ENCODE results near the gene DCUN1D4. TPM values are rescaled to one million over a fixed set of nuclear protein-coding genes. Genes with fewer than 3 reads are reported as not detected.

The DCUN1D4 gene
- 20.4 TPM for polyA plus RNA-seq (2013, experiment 1 of 2)
- 21.4 TPM for polyA plus RNA-seq (2013, experiment 2 of 2)

- Histone ChIP-seq H4K8ac (ENCODE audit: low read length) (peak within 1 kb of the TSS; percentile 75), H3K27ac (ENCODE audit: low read length, poor library complexity, severe bottlenecking) (peak within 1 kb of the TSS; percentile 85), H3K27me3 (ENCODE audit: control insufficient read depth in 1 of 2, insufficient read depth in 1 of 2, low read length in 2 of 2) (no peaks in the 10 kb centered on the region), H3K23ac (ENCODE audit: low read length in 2 of 2) (peak within 1 kb of the TSS in 1 of 2 experiments; percentile 80), H3K9ac (ENCODE audit: low read length) (peak within 1 kb of the TSS; percentile 91), H3K9me3 (ENCODE audit: control insufficient read depth, low read length) (no peaks in the 10 kb centered on the region), H3K79me1 (replicated peaks; ENCODE audit: low read length, poor library complexity, severe bottlenecking) (peaks cover 1% of the 10 kb centered on the region), H3K4me1 (ENCODE audit: control insufficient read depth, insufficient read depth, low read depth, low read length) (peaks cover 4% of the 10 kb centered on the region), H2AFZ (ENCODE audit: low read depth, low read length) (peak within 1 kb of the TSS; percentile 96), H2AK5ac (ENCODE audit: low read length, severe bottlenecking) (no peak within 1 kb of the TSS), H3K36me3 (ENCODE audit: control insufficient read depth in 1 of 2, insufficient read depth in 2 of 2, low read depth in 1 of 2, low read length in 2 of 2) (no peaks in the 10 kb centered on the region), H2BK15ac (ENCODE audit: low read depth, poor library complexity, severe bottlenecking) (peak within 1 kb of the TSS; percentile 80), H3K4me3 (ENCODE audit: insufficient read depth in 1 of 2, low read depth in 1 of 2, low read length in 2 of 2) (peak within 1 kb of the TSS; percentile 79 to 95), H4K91ac (ENCODE audit: low read length) (no peak within 1 kb of the TSS), H2BK120ac (ENCODE audit: low read depth, low read length) (peak within 1 kb of the TSS; percentile 89), H3K14ac (ENCODE audit: low read length in 2 of 2) (peak within 1 kb of the TSS in 1 of 2 experiments; percentile 98), H3K18ac (ENCODE audit: low read depth in 1 of 2, low read length in 2 of 2) (peak within 1 kb of the TSS; percentile 89 to 99), H3K4ac (ENCODE audit: low read depth in 1 of 2, low read length in 2 of 2) (peak within 1 kb of the TSS in 1 of 2 experiments; percentile 94), H2BK12ac (ENCODE audit: low read length in 2 of 2) (peak within 1 kb of the TSS in 1 of 2 experiments; percentile 78), H2BK5ac (ENCODE audit: low read depth, low read length, poor library complexity, severe bottlenecking) (peak within 1 kb of the TSS; percentile 89), H3K4me2 (ENCODE audit: low read length, poor library complexity, severe bottlenecking) (peak within 1 kb of the TSS; percentile 77)
- peak; percentile 100 for DNase-seq
- under 1% methylated on average over 52 of the region's 68 CpGs for WGBS
Measured at GRCh38 chr4:51842554-51843308, at the start of gene DCUN1D4. DCUN1D4 (plus strand) TSS chr4:51843153; CDS start chr4:51843243, 90 bp downstream.

DNA sequence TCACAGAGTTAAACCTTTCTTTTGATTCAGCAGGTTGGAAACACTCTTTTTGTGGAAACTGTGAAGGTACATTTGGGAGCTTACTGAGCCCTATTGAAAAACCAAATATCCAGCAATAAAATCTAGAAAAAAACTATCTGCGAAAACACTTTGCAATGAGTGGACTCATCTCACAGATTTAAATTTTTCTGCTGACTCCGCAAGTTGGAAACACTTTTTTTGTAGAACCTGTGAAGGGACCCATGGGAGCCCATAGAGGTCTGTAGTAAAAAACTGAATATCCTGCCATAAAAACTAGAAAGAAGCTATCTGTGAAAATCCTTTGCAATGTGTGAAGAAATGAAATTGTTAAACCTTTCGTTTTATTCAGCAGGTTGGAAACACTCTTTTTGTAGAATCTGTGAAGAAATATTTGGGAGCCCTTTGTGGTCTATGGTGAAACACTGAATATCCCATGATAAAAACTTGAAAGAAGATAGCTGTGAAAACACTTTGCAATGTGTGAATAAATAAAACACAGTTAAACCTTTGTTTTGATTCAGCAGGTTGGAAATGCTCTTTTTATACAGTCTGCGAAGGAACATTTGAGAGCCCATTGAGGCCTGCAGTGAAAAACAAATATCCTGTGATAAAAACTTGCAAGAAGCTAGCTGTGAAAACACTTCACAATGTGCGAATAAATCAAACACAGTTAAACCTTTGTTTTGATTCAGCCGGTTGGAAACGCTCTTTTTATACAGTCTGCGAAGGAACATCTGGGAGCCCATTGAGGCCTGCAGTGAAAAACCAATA lies 22.3 kb upstream of the DCUN1D4 start:
- Histone ChIP-seq H3K4me3 (ENCODE audit: insufficient read depth in 1 of 2, low read depth in 1 of 2, low read length in 2 of 2) (no peak overlapping the region), H3K79me1 (replicated peaks; ENCODE audit: low read length, poor library complexity, severe bottlenecking) (no peaks in the 10 kb centered on the region), H4K8ac (ENCODE audit: low read length) (no peak overlapping the region), H3K9ac (ENCODE audit: low read length) (no peak overlapping the region), H3K23ac (ENCODE audit: low read length in 2 of 2) (no peak overlapping the region), H3K27me3 (ENCODE audit: control insufficient read depth in 1 of 2, insufficient read depth in 1 of 2, low read length in 2 of 2) (no peaks in the 10 kb centered on the region), H3K4me2 (ENCODE audit: low read length, poor library complexity, severe bottlenecking) (no peak overlapping the region), H2BK120ac (ENCODE audit: low read depth, low read length) (no peak overlapping the region), H3K36me3 (ENCODE audit: control insufficient read depth in 1 of 2, insufficient read depth in 2 of 2, low read depth in 1 of 2, low read length in 2 of 2) (no peaks in the 10 kb centered on the region), H3K4me1 (ENCODE audit: control insufficient read depth, insufficient read depth, low read depth, low read length) (no peaks in the 10 kb centered on the region), H3K27ac (ENCODE audit: low read length, poor library complexity, severe bottlenecking) (no peak overlapping the region), H3K14ac (ENCODE audit: low read length in 2 of 2) (no peak overlapping the region), H2BK15ac (ENCODE audit: low read depth, poor library complexity, severe bottlenecking) (no peak overlapping the region), H2BK12ac (ENCODE audit: low read length in 2 of 2) (no peak overlapping the region), H3K18ac (ENCODE audit: low read depth in 1 of 2, low read length in 2 of 2) (no peak overlapping the region), H2AK5ac (ENCODE audit: low read length, severe bottlenecking) (no peak overlapping the region), H2BK5ac (ENCODE audit: low read depth, low read length, poor library complexity, severe bottlenecking) (no peak overlapping the region), H2AFZ (ENCODE audit: low read depth, low read length) (no peak overlapping the region), H3K4ac (ENCODE audit: low read depth in 1 of 2, low read length in 2 of 2) (no peak overlapping the region), H3K9me3 (ENCODE audit: control insufficient read depth, low read length) (peaks cover 18% of the 10 kb centered on the region), H4K91ac (ENCODE audit: low read length) (no peak overlapping the region)
- WGBS: 92% methylated on average over 8 of the region's 8 CpGs
- DNase-seq: no peak

DNA sequence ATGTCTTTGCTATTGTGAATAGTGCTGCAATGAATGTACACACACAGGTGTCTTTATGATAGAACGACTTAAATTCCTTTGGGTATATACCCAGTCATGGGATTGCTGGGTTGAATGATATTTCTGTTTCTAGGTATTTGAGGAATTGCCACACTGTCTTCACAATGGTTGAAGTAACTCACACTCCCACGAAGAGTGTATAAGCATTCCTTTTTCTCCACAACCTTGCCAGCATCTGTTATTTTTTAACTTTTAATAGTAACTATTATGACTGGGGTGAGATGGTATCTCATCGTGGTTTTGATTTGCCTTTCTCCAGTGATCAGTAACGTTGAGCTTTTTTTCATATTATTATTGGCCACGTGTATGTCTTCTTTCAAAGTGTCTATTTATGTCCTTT lies 17.6 kb upstream of the DCUN1D4 start:
- 76% methylated on average over 4 of the region's 5 CpGs for WGBS
- Histone ChIP-seq H4K91ac (ENCODE audit: low read length) (no peak overlapping the region), H3K14ac (ENCODE audit: low read length in 2 of 2) (no peak overlapping the region), H3K4me1 (ENCODE audit: control insufficient read depth, insufficient read depth, low read depth, low read length) (no peaks in the 10 kb centered on the region), H3K9ac (ENCODE audit: low read length) (no peak overlapping the region), H3K18ac (ENCODE audit: low read depth in 1 of 2, low read length in 2 of 2) (no peak overlapping the region), H2AK5ac (ENCODE audit: low read length, severe bottlenecking) (no peak overlapping the region), H3K23ac (ENCODE audit: low read length in 2 of 2) (no peak overlapping the region), H2BK12ac (ENCODE audit: low read length in 2 of 2) (no peak overlapping the region), H2BK5ac (ENCODE audit: low read depth, low read length, poor library complexity, severe bottlenecking) (no peak overlapping the region), H3K79me1 (replicated peaks; ENCODE audit: low read length, poor library complexity, severe bottlenecking) (no peaks in the 10 kb centered on the region), H2BK15ac (ENCODE audit: low read depth, poor library complexity, severe bottlenecking) (no peak overlapping the region), H3K9me3 (ENCODE audit: control insufficient read depth, low read length) (peaks cover 4% of the 10 kb centered on the region), H3K4ac (ENCODE audit: low read depth in 1 of 2, low read length in 2 of 2) (no peak overlapping the region), H2AFZ (ENCODE audit: low read depth, low read length) (no peak overlapping the region), H3K4me3 (ENCODE audit: insufficient read depth in 1 of 2, low read depth in 1 of 2, low read length in 2 of 2) (no peak overlapping the region), H3K4me2 (ENCODE audit: low read length, poor library complexity, severe bottlenecking) (no peak overlapping the region), H3K36me3 (ENCODE audit: control insufficient read depth in 1 of 2, insufficient read depth in 2 of 2, low read depth in 1 of 2, low read length in 2 of 2) (no peaks in the 10 kb centered on the region), H3K27me3 (ENCODE audit: control insufficient read depth in 1 of 2, insufficient read depth in 1 of 2, low read length in 2 of 2) (no peaks in the 10 kb centered on the region), H2BK120ac (ENCODE audit: low read depth, low read length) (no peak overlapping the region), H4K8ac (ENCODE audit: low read length) (no peak overlapping the region), H3K27ac (ENCODE audit: low read length, poor library complexity, severe bottlenecking) (peak overlapping the region; percentile 67)
- DNase-seq: no peak

DNA sequence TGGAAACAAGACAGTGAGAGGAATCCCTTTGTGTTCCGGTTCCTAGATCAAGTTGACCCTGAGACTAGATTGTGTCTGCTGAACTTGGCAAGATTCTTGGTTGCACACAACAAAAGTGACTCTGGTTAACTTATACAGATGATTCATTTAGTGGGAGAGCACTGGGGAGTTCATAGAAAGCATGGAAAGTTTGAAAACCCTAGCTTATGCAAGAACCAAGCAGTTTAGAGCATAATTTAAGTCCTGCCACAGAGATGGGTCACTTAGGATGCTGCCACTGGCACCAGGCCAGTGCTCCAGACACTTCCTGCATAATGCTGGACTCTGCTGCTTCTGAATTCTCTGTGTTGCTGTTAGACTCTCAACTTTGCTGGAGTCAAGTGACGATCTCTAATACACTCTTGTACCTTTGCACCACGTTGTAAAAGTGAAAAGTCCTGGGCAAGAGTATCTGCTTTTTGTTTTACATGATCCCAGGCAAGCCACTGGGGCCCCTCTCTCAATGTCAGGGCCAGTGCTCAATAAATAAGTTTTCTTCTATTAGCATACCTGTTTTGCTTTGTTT lies 12.7 kb upstream of the DCUN1D4 start:
- 63% methylated on average over 3 of the region's 3 CpGs for WGBS
- Histone ChIP-seq H3K9ac (ENCODE audit: low read length) (no peak overlapping the region), H3K36me3 (ENCODE audit: control insufficient read depth in 1 of 2, insufficient read depth in 2 of 2, low read depth in 1 of 2, low read length in 2 of 2) (no peaks in the 10 kb centered on the region), H2BK120ac (ENCODE audit: low read depth, low read length) (no peak overlapping the region), H2BK5ac (ENCODE audit: low read depth, low read length, poor library complexity, severe bottlenecking) (no peak overlapping the region), H3K14ac (ENCODE audit: low read length in 2 of 2) (no peak overlapping the region), H3K4me3 (ENCODE audit: insufficient read depth in 1 of 2, low read depth in 1 of 2, low read length in 2 of 2) (no peak overlapping the region), H3K27me3 (ENCODE audit: control insufficient read depth in 1 of 2, insufficient read depth in 1 of 2, low read length in 2 of 2) (no peaks in the 10 kb centered on the region), H3K23ac (ENCODE audit: low read length in 2 of 2) (no peak overlapping the region), H2BK12ac (ENCODE audit: low read length in 2 of 2) (no peak overlapping the region), H3K79me1 (replicated peaks; ENCODE audit: low read length, poor library complexity, severe bottlenecking) (no peaks in the 10 kb centered on the region), H3K18ac (ENCODE audit: low read depth in 1 of 2, low read length in 2 of 2) (no peak overlapping the region), H3K9me3 (ENCODE audit: control insufficient read depth, low read length) (no peaks in the 10 kb centered on the region), H2AFZ (ENCODE audit: low read depth, low read length) (no peak overlapping the region), H3K4ac (ENCODE audit: low read depth in 1 of 2, low read length in 2 of 2) (no peak overlapping the region), H3K4me2 (ENCODE audit: low read length, poor library complexity, severe bottlenecking) (no peak overlapping the region), H2AK5ac (ENCODE audit: low read length, severe bottlenecking) (no peak overlapping the region), H2BK15ac (ENCODE audit: low read depth, poor library complexity, severe bottlenecking) (no peak overlapping the region), H4K8ac (ENCODE audit: low read length) (no peak overlapping the region), H4K91ac (ENCODE audit: low read length) (no peak overlapping the region), H3K4me1 (ENCODE audit: control insufficient read depth, insufficient read depth, low read depth, low read length) (no peaks in the 10 kb centered on the region), H3K27ac (ENCODE audit: low read length, poor library complexity, severe bottlenecking) (no peak overlapping the region)
- peak; percentile 62 for DNase-seq

Data from mesenchymal stem cell (in vitro differentiated cells and primary cell).